Caco-2 (cell line): ENCODE measurements around the gene PLCB1. TPM values are rescaled to one million over a fixed set of nuclear protein-coding genes. Genes with fewer than 3 reads are reported as not detected.

Experiments
- BruUV-seq: library from RNA; stranded (reverse); fragments of 400-500 nt; replicated peaks from 2 replicates; lab custom pipeline; 2021; lab: Mats Ljungman, UMichigan
- CTCF ChIA-PET: fragments of 300-600 bp; sonication (Branson Sonifier 250); formaldehyde crosslinking; loops from one replicate; lab custom pipeline; 2022; ENCODE audit warnings: antibody characterized with exemption; lab: Charles Lee
- POLR2A ChIA-PET: fragments of 300-600 bp; sonication (Branson Sonifier 250); formaldehyde crosslinking; loops from one replicate; lab custom pipeline; 2022; ENCODE audit warnings: antibody characterized with exemption; lab: Charles Lee
- DNase-seq, 2 experiments: peaks; one replicate each; pipeline versions ENCODE4 v3.0.0 to v3.0.0-alpha.2; 2020 to 2022
- H3K27me3 ChIP-seq: replicated peaks from 2 replicates; pipeline ENCODE4 v1.6.0; 2011; ENCODE audit warnings: low read length; ENCODE audit not compliant: control insufficient read depth, insufficient read depth
- H3K36me3 ChIP-seq: 2 replicates; pipeline ENCODE4 v1.5.1; 2011; ENCODE audit warnings: low read length; ENCODE audit not compliant: control insufficient read depth, insufficient read depth
- H3K4me1 ChIP-seq: fragments of 250-450 bp; sonication (Bioruptor Pico); 2 replicates; pipeline ENCODE4 v1.5.1; 2020; ENCODE audit warnings: mild to moderate bottlenecking
- H3K4me3 ChIP-seq: 2 replicates; pipeline ENCODE4 v1.5.1; 2011; ENCODE audit warnings: low read depth, mild to moderate bottlenecking, control low read depth, low read length
- H3K9me3 ChIP-seq: fragments of 250-450 bp; sonication (Bioruptor Pico); 2 replicates; pipeline ENCODE4 v1.5.1; 2020; ENCODE audit warnings: mild to moderate bottlenecking, moderate library complexity
- H3K27ac Mint-ChIP-seq: one replicate; pipeline ENCODE4 v1.8.0; 2022; ENCODE audit warnings: mixed read lengths; ENCODE audit not compliant: unreplicated experiment
- H3K27me3 Mint-ChIP-seq: one replicate; pipeline ENCODE4 v1.8.0; 2022; ENCODE audit warnings: mixed read lengths; ENCODE audit not compliant: insufficient read depth, unreplicated experiment
- H3K36me3 Mint-ChIP-seq: one replicate; pipeline ENCODE4 v1.8.0; 2022; ENCODE audit warnings: mild to moderate bottlenecking, mixed read lengths; ENCODE audit not compliant: insufficient read depth, unreplicated experiment
- H3K4me1 Mint-ChIP-seq: one replicate; pipeline ENCODE4 v1.8.0; 2022; ENCODE audit warnings: low read depth, mixed read lengths; ENCODE audit not compliant: unreplicated experiment
- H3K4me3 Mint-ChIP-seq: one replicate; pipeline ENCODE4 v1.8.0; 2022; ENCODE audit warnings: mild to moderate bottlenecking, moderate library complexity, mixed read lengths; ENCODE audit not compliant: unreplicated experiment
- H3K9me3 Mint-ChIP-seq: one replicate; pipeline ENCODE4 v1.8.0; 2022; ENCODE audit warnings: mixed read lengths; ENCODE audit not compliant: unreplicated experiment
- CTCF ChIP-seq, 2 experiments: fragments of 200-600 bp in 1 of 2; IDR thresholded peaks; 1 replicate in 1 of 2; 2 replicates in 1 of 2; pipeline versions ENCODE4 v1.5.1 to v1.8.0; 2011 to 2022; ENCODE audit warnings: antibody characterized with exemption in 1 of 2, control low read depth in 1 of 2, inconsistent platforms in 1 of 2, low read depth in 1 of 2, low read length in 1 of 2, mild to moderate bottlenecking in 1 of 2, moderate library complexity in 1 of 2; ENCODE audit not compliant: insufficient read depth in 1 of 2, severe bottlenecking in 1 of 2, unreplicated experiment in 1 of 2
- intact Hi-C: fragments of 100-400 bp; cut with micrococcal nuclease; formaldehyde crosslinking; loops from one replicate; pipeline ENCODE4 v1.10.0; 2022; ENCODE audit not compliant: unreplicated experiment
- total RNA-seq: library from RNA; stranded (reverse); gene quantifications from 2 replicates; pipeline ENCODE4 v1.2.3, GENCODE V29; 2022

PLCB1 gene
- total RNA-seq, 1 experiment from 2014 or later: 105 TPM

DNA sequence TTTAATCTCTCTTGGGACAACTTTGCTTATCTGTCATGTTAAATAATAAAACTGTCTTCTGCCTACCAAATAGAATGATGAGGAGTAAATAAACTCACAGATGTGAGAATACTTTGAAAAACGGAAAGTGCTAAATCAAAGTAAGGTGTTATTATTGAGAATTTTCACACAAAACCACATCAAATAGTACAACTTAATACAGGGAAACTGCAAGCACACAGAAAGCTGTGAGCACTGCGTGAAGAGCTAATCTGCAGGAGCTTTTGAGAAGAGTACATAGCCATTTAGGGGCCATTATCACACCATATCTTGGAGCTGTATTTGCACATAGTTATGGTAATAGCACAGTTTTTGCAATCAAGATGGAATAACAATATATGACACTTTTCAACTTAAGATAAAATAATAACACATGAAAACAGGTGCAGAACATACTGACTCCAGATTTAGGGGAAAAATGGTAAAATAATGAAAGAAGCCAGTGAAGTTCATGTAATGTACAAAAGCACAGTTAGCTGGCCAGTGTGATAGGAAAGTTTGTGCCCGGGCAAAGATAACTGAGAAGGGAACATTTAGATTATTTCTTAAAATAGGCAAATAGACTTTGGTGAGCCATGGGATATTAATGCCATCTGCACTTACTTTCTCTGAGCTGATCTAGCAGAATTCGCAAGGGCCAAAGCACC, 538.3 kb downstream of the PLCB1 start:
- Mint-ChIP-seq H3K4me3 (no peak overlapping the region), H3K36me3 (peaks cover 31% of the 10 kb centered on the region), H3K4me1 (peaks cover 12% of the 10 kb centered on the region), H3K27ac (no peak overlapping the region), H3K27me3 (no peaks in the 10 kb centered on the region), H3K9me3 (no peaks in the 10 kb centered on the region)
- Histone ChIP-seq H3K4me1 (peaks cover 7% of the 10 kb centered on the region; the same call in 1 of the 2 replicates), H3K9me3 (no peaks in the 10 kb centered on the region), H3K36me3 (no peaks in the 10 kb centered on the region; the same call in 1 of the 2 replicates), H3K4me3 (no peak overlapping the region), H3K27me3 (no peaks in the 10 kb centered on the region)
- POLR2A ChIA-PET: no interaction called here
- intact Hi-C loops: no loop called here
- no peak for DNase-seq
- CTCF ChIA-PET: interaction anchor here (0.6 kb wide), 1 partner anchor 84 kb away, joined by 5 read pairs; no protein-coding TSS in a partner anchor
- BruUV-seq: no TSS peak
- TF ChIP-seq CTCF (IDR thresholded peaks at IDR 0.05; ENCODE audit: insufficient read depth in 1 of 2, low read depth in 1 of 2, low read length in 1 of 2, severe bottlenecking in 1 of 2, unreplicated experiment in 1 of 2): no peak

DNA sequence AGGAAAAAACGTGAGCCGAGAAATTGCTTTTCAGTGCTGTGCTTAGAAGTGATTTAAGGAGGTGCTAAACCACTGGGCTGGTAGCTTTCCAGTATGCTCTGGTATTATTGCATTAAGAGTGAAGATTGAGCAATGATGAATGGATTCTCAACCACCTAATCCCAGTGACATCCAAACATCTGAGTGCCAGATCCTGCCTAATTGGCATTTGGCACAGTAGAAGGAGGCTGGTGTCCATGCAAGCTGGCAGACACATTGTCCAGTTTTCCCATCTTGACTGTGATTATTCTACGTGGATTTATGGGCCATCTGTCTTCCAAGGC, 538.8 kb downstream of the PLCB1 start:
- H3K9me3 ChIP-seq: no peaks in the 10 kb centered on the region
- ChIA-PET POLR2A (no interaction called here), CTCF (no interaction called here)
- no peaks in the 10 kb centered on the region; the same call in 1 of the 2 replicates for H3K36me3 ChIP-seq
- H3K4me1 ChIP-seq: peaks cover 7% of the 10 kb centered on the region; the same call in 1 of the 2 replicates
- H3K27me3 ChIP-seq: no peaks in the 10 kb centered on the region
- Mint-ChIP-seq H3K4me1 (peaks cover 12% of the 10 kb centered on the region), H3K27ac (no peak overlapping the region), H3K27me3 (no peaks in the 10 kb centered on the region), H3K36me3 (peaks cover 36% of the 10 kb centered on the region), H3K9me3 (peaks cover 2% of the 10 kb centered on the region), H3K4me3 (no peak overlapping the region)
- H3K4me3 ChIP-seq: no peak overlapping the region
- intact Hi-C loops: no loop called here
- no peak for TF ChIP-seq CTCF (IDR thresholded peaks at IDR 0.05; ENCODE audit: insufficient read depth in 1 of 2, low read depth in 1 of 2, low read length in 1 of 2, severe bottlenecking in 1 of 2, unreplicated experiment in 1 of 2)
- no TSS peak for BruUV-seq
- no peak for DNase-seq

- Mint-ChIP-seq H3K36me3 (peaks cover 41% of the 10 kb centered on the region), H3K4me3 (no peak overlapping the region), H3K27ac (no peak overlapping the region), H3K9me3 (peaks cover 8% of the 10 kb centered on the region), H3K4me1 (peaks cover 12% of the 10 kb centered on the region), H3K27me3 (no peaks in the 10 kb centered on the region)
- TF ChIP-seq CTCF (IDR thresholded peaks at IDR 0.05; ENCODE audit: insufficient read depth in 1 of 2, low read depth in 1 of 2, low read length in 1 of 2, severe bottlenecking in 1 of 2, unreplicated experiment in 1 of 2): no peak
- intact Hi-C loops: no loop called here
- Histone ChIP-seq H3K4me1 (peaks cover 7% of the 10 kb centered on the region; the same call in 1 of the 2 replicates), H3K36me3 (no peaks in the 10 kb centered on the region; the same call in 1 of the 2 replicates), H3K4me3 (no peak overlapping the region), H3K27me3 (no peaks in the 10 kb centered on the region), H3K9me3 (no peaks in the 10 kb centered on the region)
- POLR2A ChIA-PET: no interaction called here
- DNase-seq: no peak
- CTCF ChIA-PET: no interaction called here
- BruUV-seq: no TSS peak
Measured at GRCh38 chr20:8671370-8671961, 539.4 kb downstream of the PLCB1 start.
